GM12878 (cell line): Measurements from ENCODE around the gene SLC35E4. TPM values are rescaled to one million over a fixed set of nuclear protein-coding genes. Genes with fewer than 3 reads are reported as not detected.

Source experiments
- ATAC-seq: fragments of 200-7000 bp; cut with Tn5 transposase; 3 replicates; pipeline ENCODE4 v1.9.1; 2020; ENCODE audit warnings: mild to moderate bottlenecking, moderate library complexity
- BruUV-seq: library from RNA; stranded (reverse); fragments of 400-500 nt; replicated peaks from 2 replicates; lab custom pipeline; 2021; lab: Mats Ljungman, UMichigan
- CTCF ChIA-PET: fragments of 300-600 bp; sonication (Branson Sonifier 250); formaldehyde crosslinking; extraction: SDS; loops from one replicate; lab custom pipeline; 2021; ENCODE audit warnings: inconsistent platforms; lab: Yijun Ruan, JAX
- POLR2A ChIA-PET: fragments of 350-600 bp; formaldehyde crosslinking; extraction: SDS; loops from one replicate; lab custom pipeline; 2021; ENCODE audit warnings: inconsistent platforms; lab: Charles Lee
- RAD21 ChIA-PET: fragments of 300-600 bp; sonication (Branson Sonifier 250); formaldehyde crosslinking; loops from one replicate; lab custom pipeline; 2023; ENCODE audit warnings: antibody characterized with exemption; ENCODE audit not compliant: unreplicated experiment; lab: Charles Lee
- SMC1A ChIA-PET: fragments of 300-600 bp; sonication (Branson Sonifier 250); formaldehyde crosslinking; loops from one replicate; lab custom pipeline; 2023; ENCODE audit not compliant: unreplicated experiment, uncharacterized antibody; lab: Charles Lee
- DNase-seq: peaks from one replicate; pipeline ENCODE4 v3.0.0-alpha.2; 2011; ENCODE audit warnings: low read depth, low spot score
- FAIRE-seq: peaks from 3 replicates; lab custom pipeline; 2011; peaks lifted over from hg19 to GRCh38; lab: Jason Lieb, UNC
- H2AFZ ChIP-seq: 2 replicates; pipeline ENCODE4 v1.6.0; 2011; ENCODE audit warnings: low read depth, low read length, control low read depth; ENCODE audit not compliant: control insufficient read depth
- H3K27ac ChIP-seq: 2 replicates; pipeline ENCODE4 v1.5.1; 2011; ENCODE audit warnings: control low read depth; ENCODE audit not compliant: control insufficient read depth, insufficient read depth
- H3K27me3 ChIP-seq, 2 experiments: replicated peaks in 1 of 2; 2 replicates each; pipeline versions ENCODE4 v1.6.0 to v1.6.1; 2011; ENCODE audit warnings: low read length in 1 of 2; ENCODE audit not compliant: control insufficient read depth in 2 of 2, insufficient read depth in 2 of 2
- H3K36me3 ChIP-seq, 2 experiments: 2 replicates each; pipeline ENCODE4 v1.5.1; 2011; ENCODE audit warnings: low read length in 1 of 2; ENCODE audit not compliant: control insufficient read depth in 2 of 2, insufficient read depth in 2 of 2
- H3K4me1 ChIP-seq: 2 replicates; pipeline ENCODE4 v1.6.1; 2011; ENCODE audit warnings: mild to moderate bottlenecking, low read length, moderate library complexity, mixed read lengths; ENCODE audit not compliant: control insufficient read depth, insufficient read depth
- H3K4me2 ChIP-seq: 2 replicates; pipeline ENCODE4 v1.6.0; 2011; ENCODE audit warnings: control low read depth; ENCODE audit not compliant: control insufficient read depth, insufficient read depth
- H3K4me3 ChIP-seq: fragments of 200-600 bp; sonication (generic); 2 replicates; pipeline ENCODE4 v1.5.1; 2016
- H3K79me2 ChIP-seq: 2 replicates; pipeline ENCODE4 v1.6.0; 2011; ENCODE audit warnings: low read length; ENCODE audit not compliant: control insufficient read depth, insufficient read depth
- H3K9ac ChIP-seq: 2 replicates; pipeline ENCODE4 v1.8.0; 2011; ENCODE audit warnings: low read length, control low read depth, mixed read lengths; ENCODE audit not compliant: control insufficient read depth, insufficient read depth
- H3K9me3 ChIP-seq: replicated peaks from 3 replicates; pipeline ENCODE4 v1.5.1; 2011; ENCODE audit warnings: mild to moderate bottlenecking, low read length; ENCODE audit not compliant: control insufficient read depth, insufficient read depth
- H4K20me1 ChIP-seq: 2 replicates; pipeline ENCODE4 v1.6.0; 2011; ENCODE audit not compliant: control insufficient read depth, insufficient read depth
- BRCA1 ChIP-seq: IDR thresholded peaks from 2 replicates; pipeline ENCODE4 v1.6.1; 2011; ENCODE audit warnings: low read depth, low read length, improper control_type of control experiment
- CBFB ChIP-seq: IDR thresholded peaks from 2 replicates; pipeline ENCODE4 v1.6.1; 2016; ENCODE audit warnings: antibody characterized with exemption, low read depth
- FOXK2 ChIP-seq: fragments of 450-650 bp; IDR thresholded peaks from 2 replicates; pipeline ENCODE4 v1.6.1; 2017; ENCODE audit warnings: mild to moderate bottlenecking, moderate library complexity
- GABPA ChIP-seq: IDR thresholded peaks from 2 replicates; pipeline ENCODE4 v1.6.1; 2014; ENCODE audit warnings: antibody characterized with exemption, low read depth, mild to moderate bottlenecking, inconsistent platforms
- HDAC6 ChIP-seq: fragments of 200-600 bp; sonication (generic); IDR thresholded peaks from one replicate; pipeline ENCODE4 v1.8.0; 2017; ENCODE audit warnings: antibody characterized with exemption; ENCODE audit not compliant: unreplicated experiment
- MXI1 ChIP-seq: fragments of 150-350 bp; IDR thresholded peaks from 2 replicates; pipeline ENCODE4 v1.6.1; 2011; ENCODE audit warnings: low read depth, mild to moderate bottlenecking, inconsistent platforms, low read length, improper control_type of control experiment
- NFIC ChIP-seq: IDR thresholded peaks from 2 replicates; pipeline ENCODE4 v1.6.1; 2012; ENCODE audit warnings: low read depth, mild to moderate bottlenecking, inconsistent platforms, low read length, moderate library complexity
- RAD21 ChIP-seq: IDR thresholded peaks from 2 replicates; pipeline ENCODE4 v1.6.1; 2011; ENCODE audit warnings: mild to moderate bottlenecking, low read depth, low read length, moderate library complexity; ENCODE audit not compliant: insufficient read depth
- RUNX3 ChIP-seq: IDR thresholded peaks from 2 replicates; pipeline ENCODE4 v1.6.1; 2012; ENCODE audit warnings: low read length, inconsistent platforms
- SIN3A ChIP-seq: IDR thresholded peaks from 2 replicates; pipeline ENCODE4 v1.6.1; 2012; ENCODE audit warnings: low read depth, low read length, improper control_type of control experiment
- SMAD1 ChIP-seq: fragments of 450-650 bp; IDR thresholded peaks from 2 replicates; pipeline ENCODE4 v1.6.1; 2018; ENCODE audit warnings: mild to moderate bottlenecking, low read depth; ENCODE audit not compliant: partially characterized antibody
- SPI1 ChIP-seq: IDR thresholded peaks from 2 replicates; pipeline ENCODE4 v1.6.1; 2011; ENCODE audit warnings: low read depth, mild to moderate bottlenecking, low read length, moderate library complexity, borderline replicate concordance; ENCODE audit not compliant: insufficient read depth
- SUPT20H ChIP-seq: IDR thresholded peaks from 2 replicates; pipeline ENCODE4 v1.6.1; 2011; ENCODE audit warnings: low read depth, mild to moderate bottlenecking, low read length, moderate library complexity, borderline replicate concordance; ENCODE audit not compliant: control insufficient read depth
- ZBED1 ChIP-seq: IDR thresholded peaks from 2 replicates; pipeline ENCODE4 v1.6.1; 2016; ENCODE audit warnings: borderline replicate concordance
- WGBS: methylation state at CpG from one replicate; pipeline ENCODE4 v1.1.6; 2016; ENCODE audit warnings: low lambda C conversion rate; ENCODE audit not compliant: insufficient replicate concordance, insufficient coverage; ENCODE audit errors: missing lambda C conversion rate; 5-methylcytosine and 5-hydroxymethylcytosine counted together
- in situ Hi-C: fragments of 300-500 bp; cut with MboI; formaldehyde crosslinking; loops from 9 replicates; pipeline ENCODE4 v1.14.3; 2018; ENCODE audit warnings: mixed read lengths
- intact Hi-C: fragments of 100-400 bp; cut with micrococcal nuclease; formaldehyde crosslinking; loops from one replicate; pipeline ENCODE4 v1.14.2; 2022; ENCODE audit not compliant: unreplicated experiment
- polyA plus RNA-seq, 11 experiments: library from polyadenylated mRNA; depleted of rRNA in 4 of 11; unstranded in 6 of 11; stranded (reverse) in 5 of 11; fragments of >200 nt; fragmentation: Nextera tagmentation in 4 of 11; fragmentation: Illumina TruSeq in 1 of 11; extraction: Ambion mirVana in 4 of 11; extraction: Trizol in 1 of 11; gene quantifications; 1 replicate in 1 of 11; 2 replicates in 10 of 11; pipeline versions ENCODE4 v1.2.1 to v1.2.3, GENCODE V29; 2011 to 2016; ENCODE audit warnings: inconsistent platforms in 2 of 11, missing spikeins in 2 of 11, low read depth in 1 of 11
- total RNA-seq, 4 experiments: library from RNA; depleted of rRNA in 3 of 4; stranded (reverse); fragments of >200 nt in 3 of 4; fragmentation: Illumina TruSeq in 1 of 4; extraction: Trizol in 1 of 4; gene quantifications; 2 replicates each; pipeline versions ENCODE4 v1.2.1 to v1.2.3, GENCODE V29; 2013 to 2021
- TF ChIP-seq, protein P1 (sequence below): IDR thresholded peaks from 2 replicates; pipeline ENCODE4 v1.6.1; 2011; ENCODE audit warnings: borderline replicate concordance, low read depth, mild to moderate bottlenecking, moderate library complexity, low read length; ENCODE audit not compliant: insufficient read depth, poor library complexity, severe bottlenecking
- TF ChIP-seq, protein P2 (sequence below): IDR thresholded peaks from 2 replicates; pipeline ENCODE4 v1.6.1; 2012; ENCODE audit warnings: low read length, inconsistent platforms
- TF ChIP-seq, protein P3 (sequence below): IDR thresholded peaks from 2 replicates; pipeline ENCODE4 v1.6.1; 2011; ENCODE audit warnings: low read depth, mild to moderate bottlenecking, low read length, moderate library complexity, borderline replicate concordance; ENCODE audit errors: extremely low read depth

Gene SLC35E4
- total and polyA plus RNA-seq, 10 of the 15 experiments (the other 5 are each of a cell fraction or from before 2014, with no cell fraction given): 0.16 to 5.3 (median 2.9) TPM; not detected in 1

DNA sequence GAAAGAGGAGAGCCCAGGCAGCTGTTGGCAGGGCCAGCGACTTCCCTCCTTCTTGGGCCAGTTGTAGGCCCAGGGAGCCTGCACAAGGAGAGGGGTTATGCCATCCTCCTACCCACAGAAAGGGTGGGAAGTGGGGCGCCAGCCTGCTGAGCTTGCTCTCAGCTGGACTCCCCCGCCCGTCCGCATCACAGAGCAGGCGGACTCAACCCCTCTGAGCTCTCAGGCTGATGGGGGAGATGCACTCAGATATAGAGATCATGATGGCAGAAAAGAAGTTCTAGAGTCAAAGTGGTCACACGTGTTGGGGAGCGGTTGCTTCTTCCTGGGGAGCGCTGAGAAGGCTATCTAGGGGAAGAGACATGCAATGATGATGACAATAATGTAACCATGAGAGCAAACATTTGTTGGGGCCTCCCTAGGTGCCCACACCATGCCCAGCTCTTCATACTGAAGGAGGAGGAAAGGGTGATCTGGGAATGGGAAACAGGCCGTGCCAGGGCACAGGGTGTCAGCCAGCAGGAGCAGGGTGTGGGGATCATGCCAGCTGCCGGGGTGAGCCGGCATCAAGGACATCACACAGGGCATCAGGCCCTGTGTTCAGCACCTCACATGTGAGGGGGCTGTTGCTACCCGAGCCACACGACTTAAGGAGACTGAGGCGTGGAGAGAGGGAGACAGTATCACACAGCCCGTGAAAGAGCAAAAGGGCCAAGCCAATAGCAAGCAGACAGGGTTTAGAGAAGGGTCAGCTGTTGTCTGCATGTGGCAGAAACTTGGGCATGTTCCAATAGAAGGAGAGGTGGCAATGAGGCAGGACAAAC lies 7.7 kb downstream of the SLC35E4 start:
- ATAC-seq: no peak; the same call in none of the 3 replicates
- SMC1A ChIA-PET: interaction anchor here (0.9 kb wide), 1 partner anchor 156 kb away, joined by 4 read pairs; no protein-coding TSS in a partner anchor
- H3K79me2 ChIP-seq: no peaks in the 10 kb centered on the region
- CTCF ChIA-PET: interaction anchor here (1.6 to 2.0 kb wide), 2 partner anchors 9 to 277 kb away, joined by 4 to 6 read pairs; no protein-coding TSS in a partner anchor
- no peak for FAIRE-seq
- intact Hi-C loops (no loop called here), in situ Hi-C loops (loop anchor here (25.0 kb wide), 1 partner anchor 269 kb away; no protein-coding TSS in a partner anchor)
- no peaks in the 10 kb centered on the region for H4K20me1 ChIP-seq
- no peak overlapping the region for H3K4me3 ChIP-seq
- no peak overlapping the region for H3K9ac ChIP-seq
- POLR2A ChIA-PET: no interaction called here
- 83% methylated on average over 16 of the region's 16 CpGs for WGBS
- H3K4me2 ChIP-seq: no peak overlapping the region
- H3K9me3 ChIP-seq: no peaks in the 10 kb centered on the region; the same call in 2 of the 3 replicates
- TF ChIP-seq, protein P1, sequence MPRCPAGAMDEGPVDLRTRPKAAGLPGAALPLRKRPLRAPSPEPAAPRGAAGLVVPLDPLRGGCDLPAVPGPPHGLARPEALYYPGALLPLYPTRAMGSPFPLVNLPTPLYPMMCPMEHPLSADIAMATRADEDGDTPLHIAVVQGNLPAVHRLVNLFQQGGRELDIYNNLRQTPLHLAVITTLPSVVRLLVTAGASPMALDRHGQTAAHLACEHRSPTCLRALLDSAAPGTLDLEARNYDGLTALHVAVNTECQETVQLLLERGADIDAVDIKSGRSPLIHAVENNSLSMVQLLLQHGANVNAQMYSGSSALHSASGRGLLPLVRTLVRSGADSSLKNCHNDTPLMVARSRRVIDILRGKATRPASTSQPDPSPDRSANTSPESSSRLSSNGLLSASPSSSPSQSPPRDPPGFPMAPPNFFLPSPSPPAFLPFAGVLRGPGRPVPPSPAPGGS: no peak
- TF ChIP-seq RAD21 (no peak), SPI1 (no peak), CBFB (no peak), GABPA (no peak), SIN3A (no peak), RUNX3 (no peak), SMAD1 (no peak), ZBED1 (no peak), MXI1 (no peak), FOXK2 (no peak), HDAC6 (no peak), BRCA1 (no peak), SUPT20H (no peak), NFIC (no peak)
- TF ChIP-seq, protein P2, sequence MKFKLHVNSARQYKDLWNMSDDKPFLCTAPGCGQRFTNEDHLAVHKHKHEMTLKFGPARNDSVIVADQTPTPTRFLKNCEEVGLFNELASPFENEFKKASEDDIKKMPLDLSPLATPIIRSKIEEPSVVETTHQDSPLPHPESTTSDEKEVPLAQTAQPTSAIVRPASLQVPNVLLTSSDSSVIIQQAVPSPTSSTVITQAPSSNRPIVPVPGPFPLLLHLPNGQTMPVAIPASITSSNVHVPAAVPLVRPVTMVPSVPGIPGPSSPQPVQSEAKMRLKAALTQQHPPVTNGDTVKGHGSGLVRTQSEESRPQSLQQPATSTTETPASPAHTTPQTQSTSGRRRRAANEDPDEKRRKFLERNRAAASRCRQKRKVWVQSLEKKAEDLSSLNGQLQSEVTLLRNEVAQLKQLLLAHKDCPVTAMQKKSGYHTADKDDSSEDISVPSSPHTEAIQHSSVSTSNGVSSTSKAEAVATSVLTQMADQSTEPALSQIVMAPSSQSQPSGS: no peak
- TF ChIP-seq, protein P3, sequence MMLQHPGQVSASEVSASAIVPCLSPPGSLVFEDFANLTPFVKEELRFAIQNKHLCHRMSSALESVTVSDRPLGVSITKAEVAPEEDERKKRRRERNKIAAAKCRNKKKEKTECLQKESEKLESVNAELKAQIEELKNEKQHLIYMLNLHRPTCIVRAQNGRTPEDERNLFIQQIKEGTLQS: no peak
- H2AFZ ChIP-seq: no peak overlapping the region
- no TSS peak for BruUV-seq
- no peaks in the 10 kb centered on the region for H3K27me3 ChIP-seq
- H3K4me1 ChIP-seq: peaks cover 4% of the 10 kb centered on the region; the same call in 1 of the 2 replicates
- H3K36me3 ChIP-seq: no peaks in the 10 kb centered on the region; a peak in 2 of 4 replicates
- no peak overlapping the region for H3K27ac ChIP-seq
- RAD21 ChIA-PET: interaction anchor here (0.9 kb wide), 1 partner anchor 77 kb away, joined by 3 read pairs; no protein-coding TSS in a partner anchor
- DNase-seq: no peak
